Stimulated activated CD4-positive, alpha-beta T cell treated with anti-CD3 and anti-CD28 coated beads, Interleukin-2, amount 100 ng/mL, for 48 hours (primary cell): ENCODE measurements around the gene CNST.
"Not testable (repeated sequence)": the region's sequence is repeated elsewhere in the genome, so short reads cannot be mapped to it uniquely, and the experiment has no call there.

Experiments
- DNase-seq, 2 donors: peaks; one replicate each; pipeline ENCODE4 v3.0.0-alpha.2; 2020

Gene CNST

GRCh38 chr1:246629976-246630375, 63.7 kb downstream of the CNST start:
- no peak for DNase-seq

DNA sequence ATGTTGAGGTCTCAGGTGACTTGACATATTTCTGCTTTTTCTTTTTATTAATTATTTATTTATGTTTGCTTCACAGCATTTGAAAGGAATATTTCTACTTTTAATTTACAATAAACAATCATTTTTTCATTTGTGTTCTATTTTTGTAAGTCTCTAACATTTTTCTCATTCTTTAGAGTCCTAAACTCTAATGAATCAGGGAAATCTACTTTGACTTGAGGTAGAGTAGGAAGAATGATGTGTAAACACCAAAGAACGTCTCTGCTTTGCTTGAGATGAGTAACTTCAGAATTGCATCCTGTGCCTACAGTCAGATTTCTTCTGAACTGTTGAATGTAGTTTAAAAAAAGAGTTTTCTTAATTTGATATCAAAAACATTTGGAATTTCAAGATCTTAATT, 65.2 kb downstream of the CNST start:
- DNase-seq = no peak

DNA sequence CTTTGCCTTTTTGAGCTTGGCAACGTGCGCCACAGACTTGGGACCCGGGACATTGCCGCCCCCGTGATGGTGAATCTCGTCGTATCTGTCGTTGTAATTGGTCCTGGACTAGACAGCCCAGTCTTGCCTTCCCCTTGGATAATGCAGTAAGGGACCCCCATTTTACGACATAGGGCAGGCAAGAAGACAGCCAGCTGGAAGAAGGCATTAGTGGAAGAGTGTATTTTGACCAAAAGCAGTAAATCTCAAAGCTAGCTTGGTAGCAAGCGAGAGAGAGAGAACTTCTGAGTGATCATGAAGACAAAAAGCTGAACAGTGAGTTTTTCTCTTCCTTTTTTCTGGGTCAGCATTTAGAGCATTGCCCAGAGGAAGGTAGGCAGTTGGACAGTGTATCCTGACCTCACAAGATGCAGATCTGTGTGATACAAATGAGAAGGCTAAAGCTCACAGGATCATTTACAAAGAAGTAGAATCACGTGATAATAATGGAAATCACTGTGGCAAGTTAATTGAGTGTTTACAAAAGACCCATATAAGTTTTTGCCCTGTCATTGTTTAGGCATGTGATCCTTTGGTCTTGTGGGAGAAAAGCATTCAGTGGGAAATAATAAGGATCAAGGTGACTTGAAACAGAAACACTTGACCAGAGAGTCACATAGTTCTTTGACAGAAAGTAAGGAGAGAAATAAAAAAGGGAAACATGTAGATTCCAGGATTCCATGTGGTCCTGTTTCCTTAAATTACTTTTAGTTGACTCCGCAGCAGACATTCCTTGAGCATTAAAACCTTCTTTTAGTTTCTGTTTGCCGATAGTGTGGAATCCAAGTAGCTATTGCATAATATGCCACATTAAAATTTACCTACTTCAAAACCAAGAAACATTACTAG, 66.3 kb downstream of the CNST start:
- DNase-seq = no peak

- not testable (repeated sequence) for DNase-seq
These were observed 68.4 kb downstream of the CNST start for GRCh38 chr1:246634659-246635058.

DNA sequence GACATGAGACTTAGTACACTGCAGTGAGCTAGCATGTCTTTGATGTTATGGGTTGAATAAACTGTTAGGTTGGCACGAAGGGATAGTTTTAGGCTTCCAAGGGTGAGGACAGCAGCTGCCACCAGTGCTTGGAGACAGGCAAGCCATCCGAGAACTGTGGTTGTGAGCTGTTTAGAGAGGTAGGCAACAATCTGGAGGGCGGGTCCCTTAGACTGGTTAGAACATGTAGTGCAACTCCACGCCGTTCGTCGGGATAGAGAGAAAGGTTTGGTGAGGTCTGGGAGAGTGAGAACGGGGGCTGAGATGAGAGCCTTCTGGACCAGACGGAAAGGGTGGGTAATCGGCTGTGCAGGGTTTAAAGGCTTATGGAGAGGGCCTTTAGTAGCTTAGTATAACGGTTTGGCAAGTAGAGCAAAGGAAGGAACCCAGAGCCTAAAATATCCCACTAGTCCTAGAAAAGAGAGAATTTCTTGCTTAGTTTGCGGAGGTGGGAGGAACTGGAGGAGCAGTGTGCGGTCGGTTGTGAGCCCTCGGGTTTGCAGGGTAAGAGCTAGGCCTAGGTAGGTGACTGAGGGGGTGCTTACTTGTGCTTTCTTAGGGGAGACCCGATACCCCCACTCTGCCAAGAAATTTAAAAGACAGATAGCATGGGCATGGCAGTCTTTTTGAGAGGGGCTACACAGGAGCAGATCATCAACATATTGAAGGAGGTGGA, 72.8 kb downstream of the CNST start:
- DNase-seq = no peak

DNA sequence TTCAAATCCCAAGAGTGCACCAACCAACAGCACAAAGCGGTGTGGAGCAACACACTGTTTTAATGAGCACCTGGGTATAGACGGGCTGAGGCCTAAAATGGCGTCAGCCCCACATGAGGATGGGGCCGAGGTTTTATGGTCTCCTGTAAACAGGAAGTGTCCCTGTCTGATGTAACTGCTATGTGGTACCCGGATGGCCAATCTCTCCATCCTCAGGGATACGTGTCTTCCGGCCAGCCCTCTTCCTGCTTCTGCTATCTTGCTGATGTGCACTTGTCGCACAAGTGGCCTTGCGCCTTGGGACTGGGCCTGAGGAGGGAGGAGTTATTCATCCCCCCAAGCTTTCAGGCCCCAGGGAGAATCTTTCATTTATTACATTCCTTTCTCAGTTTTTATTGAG, 73.5 kb downstream of the CNST start:
- no peak for DNase-seq

- no peak for DNase-seq
These were observed 74.5 kb downstream of the CNST start for GRCh38 chr1:246640747-246641146.

- no peak for DNase-seq
These were observed 75.1 kb downstream of the CNST start for GRCh38 chr1:246641394-246641793.

- DNase-seq = no peak
These were observed 76.5 kb downstream of the CNST start for GRCh38 chr1:246642719-246643118.

DNA sequence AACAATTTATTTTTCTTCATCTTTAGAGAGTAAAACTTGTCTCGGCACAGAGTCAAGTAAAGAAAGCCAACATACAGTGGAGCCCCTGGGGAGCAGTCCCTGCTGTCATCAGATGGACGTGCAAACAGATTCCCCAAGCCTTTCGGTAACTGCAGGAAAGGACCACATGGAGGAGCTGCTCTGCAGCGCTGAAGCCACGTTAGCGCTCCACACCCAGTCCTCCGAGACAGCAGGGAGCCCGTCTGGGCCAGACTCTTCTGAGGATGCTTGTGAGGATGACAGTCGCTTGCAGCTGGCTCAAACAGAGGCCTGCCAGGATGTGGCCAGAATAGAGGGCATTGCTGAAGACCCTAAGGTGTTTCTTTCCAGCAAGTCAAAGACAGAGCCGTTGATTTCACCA, 80.9 kb downstream of the CNST start:
- no peak for DNase-seq

GRCh38 chr1:246647513-246647912, 81.3 kb downstream of the CNST start:
- no peak for DNase-seq

DNA sequence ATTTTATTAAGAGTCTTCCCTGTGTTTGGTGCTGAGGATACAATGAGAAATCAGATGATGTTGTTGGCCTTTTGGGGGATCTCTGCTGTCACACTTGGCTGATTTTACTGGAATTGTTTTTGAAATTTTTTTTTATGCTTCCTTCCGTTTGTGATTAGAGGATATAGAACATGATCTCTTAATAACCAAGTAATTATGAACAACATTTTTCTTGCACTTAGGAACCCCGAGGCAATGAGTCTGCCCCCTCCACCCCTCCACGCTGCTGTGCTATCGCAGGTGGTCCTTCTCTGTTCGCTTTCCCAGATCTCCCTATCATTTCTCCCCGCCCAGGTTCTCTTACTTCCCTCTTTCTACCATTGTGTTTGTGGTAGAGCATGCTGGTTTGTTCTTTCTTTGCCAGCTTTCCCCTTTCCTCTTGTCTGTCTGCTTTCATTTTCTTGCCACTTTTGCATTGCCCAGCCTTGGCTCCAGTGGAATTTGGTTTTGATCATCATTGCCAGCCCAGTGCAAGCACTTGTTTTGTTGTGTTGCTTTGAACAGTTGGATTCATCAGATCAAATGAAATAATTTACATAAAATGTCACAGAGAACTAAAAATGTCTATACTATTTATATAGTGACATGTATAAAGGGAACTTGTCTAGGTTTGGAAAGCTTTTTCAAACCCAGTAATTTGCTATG, 84.9 kb downstream of the CNST start:
- DNase-seq = no peak

DNA sequence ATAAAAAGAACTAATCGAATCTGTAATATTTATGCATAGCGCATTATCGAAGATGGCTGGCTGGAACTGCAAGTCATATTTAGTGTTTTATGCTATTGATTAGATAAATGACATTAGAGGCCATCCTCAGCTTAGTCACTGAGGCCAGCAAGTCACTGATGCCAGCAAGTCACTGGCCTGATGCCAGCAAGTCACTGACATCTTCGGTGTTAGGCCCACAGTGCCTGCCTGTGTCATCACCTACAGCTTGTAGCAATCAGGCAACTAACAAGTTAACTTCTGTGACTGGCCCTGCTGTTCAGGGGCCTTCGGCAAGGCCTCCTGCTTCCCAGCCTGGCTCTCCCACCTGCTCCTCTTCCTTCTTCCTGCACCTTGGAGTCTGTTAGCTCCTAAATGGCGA, 92.3 kb downstream of the CNST start:
- no peak for DNase-seq

DNA sequence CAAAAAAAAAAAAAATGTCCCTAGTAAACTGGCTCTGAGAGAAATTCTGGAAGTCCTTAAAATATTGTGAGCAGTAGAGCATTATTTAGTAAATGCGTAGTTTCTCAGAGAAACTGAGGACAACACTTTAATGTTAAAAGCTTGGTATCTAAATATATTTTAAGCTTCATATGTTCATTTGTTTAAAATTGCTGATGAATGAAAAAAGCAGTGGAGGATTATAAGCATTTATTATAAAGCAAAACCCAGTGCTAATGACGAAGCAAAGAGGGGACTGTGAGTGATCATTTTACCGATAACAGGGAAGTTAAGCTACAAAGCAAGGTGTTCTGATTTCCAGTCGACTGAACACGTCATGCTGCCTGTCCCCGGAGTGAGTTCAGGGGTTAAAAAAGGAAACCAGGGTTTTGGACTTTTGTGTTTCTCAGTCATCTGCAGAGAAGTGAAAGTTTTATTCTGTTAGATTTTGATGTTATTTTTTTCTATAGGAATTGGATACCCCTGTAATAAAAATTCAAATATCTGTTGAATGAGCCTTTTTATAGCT, 93.4 kb downstream of the CNST start:
- DNase-seq = no peak

GRCh38 chr1:246661451-246661850, 95.2 kb downstream of the CNST start:
- DNase-seq = no peak

- no peak for DNase-seq
These were observed 101.5 kb downstream of the CNST start for GRCh38 chr1:246667773-246668172.

DNA sequence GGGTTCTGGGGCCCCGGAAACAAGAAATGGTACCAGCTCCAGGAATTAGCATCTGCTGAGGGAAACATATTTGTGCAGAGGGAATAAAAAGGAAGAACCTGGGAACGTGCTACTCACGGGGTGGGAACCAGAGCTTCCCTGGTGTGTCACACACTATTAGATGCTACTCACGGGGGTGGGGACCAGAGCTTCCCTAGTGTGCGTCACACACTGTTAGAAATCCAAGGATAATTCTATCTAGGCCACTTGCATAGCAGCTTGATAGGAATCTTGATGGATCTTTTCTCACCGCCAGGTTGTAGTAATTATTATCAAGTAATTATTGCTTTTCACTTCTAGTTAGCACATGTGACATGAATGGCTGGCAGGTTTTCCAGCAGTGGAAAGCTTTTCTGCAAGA, 103.4 kb downstream of the CNST start:
- no peak for DNase-seq

GRCh38 chr1:246674049-246674448, 107.8 kb downstream of the CNST start:
- DNase-seq = no peak

- no peak for DNase-seq
These were observed 111.6 kb downstream of the CNST start for GRCh38 chr1:246677842-246678241.

- DNase-seq = no peak
These were observed 112.8 kb downstream of the CNST start for GRCh38 chr1:246678816-246679793.

DNA sequence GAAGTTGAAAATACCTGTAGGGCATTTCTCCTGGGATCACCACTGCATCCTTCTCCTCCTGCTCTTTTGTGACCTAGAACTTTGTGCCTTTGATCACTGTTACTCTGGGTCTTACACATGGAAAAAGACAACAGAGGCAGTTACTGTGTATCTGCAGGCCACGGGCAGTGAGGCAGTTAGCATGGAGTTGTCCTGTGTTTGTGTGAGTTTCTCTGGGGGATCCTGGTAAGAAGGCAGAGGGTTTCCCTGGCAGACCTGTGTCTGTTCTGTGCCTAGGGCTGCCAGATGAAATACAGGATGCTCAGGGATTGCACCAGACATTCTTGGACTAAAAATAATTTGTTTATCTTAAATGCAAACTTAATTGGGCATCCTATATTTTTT, 113.5 kb downstream of the CNST start:
- DNase-seq = no peak

GRCh38 chr1:246680190-246680589, 113.9 kb downstream of the CNST start:
- no peak for DNase-seq
